ENCODE measurements around the gene TFPT.

Gene TFPT

GRCh38 chr19:54149021-54149812 is 33.8 kb upstream of the TFPT start:
- DNase-seq (ENCODE audit: low read depth): no peak

GRCh38 chr19:54148158-54148557 is 32.7 kb upstream of the TFPT start:
- DNase-seq (ENCODE audit: low read depth): no peak

DNA sequence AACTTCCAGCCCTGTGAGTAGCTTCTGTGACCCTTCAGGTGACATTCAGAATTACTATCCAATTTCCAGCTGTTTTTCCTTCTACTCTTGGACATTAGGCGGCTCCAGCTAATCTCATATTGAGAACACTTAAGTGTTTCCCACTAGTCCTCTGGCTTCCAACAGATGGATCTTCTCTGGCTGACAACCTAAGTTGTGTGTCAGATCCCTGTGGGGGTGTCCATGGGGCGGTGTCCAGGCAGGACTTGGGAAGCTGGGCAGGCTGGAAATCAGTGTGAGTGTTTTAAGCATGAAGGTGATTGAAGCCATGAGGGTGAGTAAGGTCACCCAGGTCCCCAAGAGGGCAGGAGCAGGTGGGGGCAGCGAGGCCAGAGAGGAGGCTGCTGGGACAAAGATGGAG is 32.2 kb upstream of the TFPT start:
- DNase-seq (ENCODE audit: low read depth): no peak

- DNase-seq (ENCODE audit: low read depth): no peak
Observed at GRCh38 chr19:54145541-54146158, 30.2 kb upstream of the TFPT start.

GRCh38 chr19:54142166-54142780 is 26.8 kb upstream of the TFPT start:
- no peak for DNase-seq (ENCODE audit: low read depth)

DNA sequence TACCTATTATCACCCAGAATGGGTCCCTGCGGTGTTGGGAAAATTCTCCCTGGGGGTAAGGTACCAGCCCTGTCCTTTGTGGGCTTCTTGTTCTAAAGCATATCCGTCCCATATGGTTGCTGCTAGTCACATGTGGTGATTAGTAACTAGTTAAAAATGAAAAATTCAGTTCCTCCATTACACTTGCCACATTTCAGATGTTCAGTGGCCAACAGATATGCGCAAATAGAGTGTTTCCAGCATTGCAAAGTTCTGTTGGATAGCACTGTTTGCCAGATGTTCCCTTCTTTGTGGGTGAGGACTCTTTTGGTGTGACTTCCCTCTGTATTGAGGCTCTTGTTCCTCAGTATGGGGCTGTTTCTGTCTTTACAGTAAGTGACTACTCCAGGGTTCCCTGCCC is 25.9 kb upstream of the TFPT start:
- DNase-seq (ENCODE audit: low read depth): no peak

DNA sequence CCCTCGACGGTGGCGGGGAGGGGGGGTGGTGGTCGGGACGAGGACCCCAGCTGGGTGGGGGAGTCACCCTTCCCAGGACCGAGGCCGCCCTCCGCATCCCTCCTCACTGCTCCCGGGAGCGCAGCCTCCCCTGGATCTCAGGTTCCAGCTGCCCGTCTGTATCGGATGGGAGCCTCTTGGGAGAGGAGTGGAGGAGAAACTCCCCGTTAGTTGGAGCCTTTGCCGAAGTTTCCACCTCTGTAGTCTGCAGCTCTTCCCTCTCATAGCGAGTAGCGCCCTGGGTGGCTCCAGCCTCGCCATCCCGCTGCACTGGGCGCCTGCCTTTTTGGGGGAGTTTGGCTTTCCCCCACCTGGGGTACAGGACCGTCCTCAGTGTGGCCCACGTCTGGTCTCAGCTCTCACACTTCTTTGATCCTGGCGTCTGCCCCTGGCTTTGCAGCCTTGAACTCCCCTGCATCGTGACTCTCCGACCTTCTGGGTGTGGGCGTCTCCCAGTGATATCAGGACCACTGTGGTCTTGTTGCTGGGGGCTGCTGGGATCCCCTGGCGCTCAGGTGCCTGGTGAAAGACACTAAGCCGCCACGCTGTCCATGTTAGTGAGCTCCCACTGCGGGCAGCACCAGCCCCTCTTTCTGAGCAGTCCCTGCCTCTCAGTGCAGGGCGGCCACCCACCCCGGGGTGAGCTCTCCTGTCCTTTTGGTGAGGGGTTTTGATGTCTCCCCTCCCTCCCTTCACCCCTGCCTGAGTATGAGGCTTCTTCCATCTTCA is 23.2 kb upstream of the TFPT start:
- DNase-seq (ENCODE audit: low read depth): no peak

GRCh38 chr19:54137699-54138488 is 22.4 kb upstream of the TFPT start, which contains the start of gene CNOT3:
TSS of gene CNOT3 (plus strand) at chr19:54137762. CDS start at chr19:54142979, 5,217 bp downstream.
- DNase-seq (ENCODE audit: low read depth): no peak

DNA sequence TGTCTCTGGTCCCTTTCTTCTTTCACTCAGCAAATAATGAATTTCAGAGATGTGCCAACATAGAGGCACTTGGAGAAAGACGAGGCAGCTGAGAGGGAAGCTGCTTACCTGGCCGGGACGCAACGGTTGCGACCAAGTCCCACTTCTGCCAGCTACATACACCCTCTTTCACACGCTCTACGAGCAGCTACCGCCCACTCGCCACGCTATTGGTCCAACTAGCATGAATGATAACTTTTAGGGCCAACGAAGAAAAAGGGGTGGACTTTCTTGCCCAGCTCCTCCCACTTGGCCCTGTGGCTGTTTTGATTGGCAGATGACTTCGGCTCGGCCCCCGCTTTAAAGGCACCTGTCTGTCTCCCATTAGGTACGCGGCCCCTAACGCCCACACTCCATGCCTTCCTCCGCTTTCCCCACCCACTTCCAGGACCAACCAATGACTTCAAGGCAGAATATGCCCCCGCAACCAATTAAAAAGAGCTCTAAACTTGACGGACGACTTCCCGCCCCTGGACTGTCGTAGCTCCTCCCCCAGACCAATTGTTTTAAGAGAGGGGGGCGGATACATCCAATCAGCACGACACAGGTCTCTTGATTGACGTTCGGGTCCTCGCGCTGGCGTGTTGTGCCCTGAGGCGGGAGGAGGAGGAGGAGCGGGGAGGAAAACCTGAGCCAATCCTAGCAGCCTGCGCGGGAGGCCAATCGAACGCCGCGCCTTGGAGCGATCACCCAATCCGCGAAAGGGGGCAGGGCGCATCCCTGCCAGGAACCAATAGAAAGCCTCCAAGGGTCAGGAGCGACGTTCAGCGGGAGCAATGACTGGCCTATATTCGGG is 21.6 kb upstream of the TFPT start:
- DNase-seq (ENCODE audit: low read depth): peak; percentile 97

- DNase-seq (ENCODE audit: low read depth): no peak
Observed at GRCh38 chr19:54136086-54136863, 20.8 kb upstream of the TFPT start.

GRCh38 chr19:54133957-54134590 is 18.6 kb upstream of the TFPT start:
- no peak for DNase-seq (ENCODE audit: low read depth)

DNA sequence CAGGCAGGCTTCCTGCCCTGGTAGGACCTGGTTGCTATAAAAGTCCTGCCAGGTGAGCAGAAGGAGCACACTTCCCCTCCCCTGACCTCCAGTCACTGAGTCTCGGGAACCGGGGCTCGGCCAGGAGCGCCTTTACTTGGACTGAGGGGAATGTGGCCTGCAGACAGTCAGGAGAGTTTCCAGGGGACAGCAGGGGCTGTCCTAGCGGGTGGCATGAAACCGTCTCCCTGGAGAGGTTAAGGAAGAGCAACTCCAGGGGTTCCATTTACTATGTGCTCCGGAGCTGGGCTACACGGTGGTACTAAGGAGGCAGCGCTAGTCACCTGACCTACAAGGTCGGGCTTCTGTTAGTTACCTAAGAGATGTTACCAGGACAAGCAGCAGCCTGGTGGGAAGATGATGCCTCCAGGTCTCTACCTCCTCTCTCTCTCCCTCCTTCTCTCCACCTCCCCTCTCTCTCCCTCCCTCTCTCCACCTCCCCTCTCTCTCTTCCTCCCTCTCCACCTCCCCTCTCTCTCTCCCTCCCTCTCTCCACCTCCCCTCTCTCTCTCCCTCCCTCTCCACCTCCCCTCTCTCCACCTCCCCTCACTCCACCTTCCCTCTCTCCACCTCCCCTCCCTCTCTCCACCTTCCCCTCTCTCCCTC is 18.0 kb upstream of the TFPT start:
- DNase-seq (ENCODE audit: low read depth): no peak

DNA sequence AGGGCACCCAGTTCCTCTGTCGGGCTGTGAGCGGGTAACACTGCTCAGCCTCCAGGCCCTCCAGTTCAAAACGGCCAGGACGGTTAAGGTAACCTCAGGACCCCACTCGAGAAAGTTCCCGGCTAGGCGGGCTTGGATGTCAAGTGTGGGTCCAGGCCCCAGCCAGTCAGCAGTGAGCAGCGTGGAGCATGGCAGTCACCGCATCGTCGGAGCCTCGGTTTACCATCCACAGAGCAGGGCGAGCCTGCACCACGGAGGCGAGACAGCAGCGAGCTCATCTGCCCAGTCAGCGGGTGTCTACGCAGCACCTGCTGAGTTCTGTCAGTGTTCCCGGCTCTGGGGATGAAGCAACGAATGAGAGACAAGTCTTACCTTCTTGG is 14.2 kb upstream of the TFPT start:
- no peak for DNase-seq (ENCODE audit: low read depth)

- no peak for DNase-seq (ENCODE audit: low read depth)
Observed at GRCh38 chr19:54128796-54129616, 13.5 kb upstream of the TFPT start.

DNA sequence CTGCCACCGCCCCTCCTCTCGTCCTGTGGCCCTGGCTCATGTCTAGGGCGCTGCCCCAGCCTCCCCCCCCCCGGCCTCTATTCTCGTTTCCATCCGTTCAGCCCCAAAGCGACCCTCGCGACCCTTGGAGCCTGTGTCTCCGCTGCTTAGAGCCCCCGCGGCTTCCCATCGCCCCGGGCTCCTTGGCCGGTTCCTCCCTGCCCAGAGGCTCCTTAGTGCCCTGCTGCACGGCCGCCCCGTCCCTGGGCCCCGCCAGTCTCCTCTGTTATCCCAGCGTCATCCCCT is 12.9 kb upstream of the TFPT start:
- no peak for DNase-seq (ENCODE audit: low read depth)

- no peak for DNase-seq (ENCODE audit: low read depth)
Observed at GRCh38 chr19:54127688-54128440, 12.4 kb upstream of the TFPT start.

DNA sequence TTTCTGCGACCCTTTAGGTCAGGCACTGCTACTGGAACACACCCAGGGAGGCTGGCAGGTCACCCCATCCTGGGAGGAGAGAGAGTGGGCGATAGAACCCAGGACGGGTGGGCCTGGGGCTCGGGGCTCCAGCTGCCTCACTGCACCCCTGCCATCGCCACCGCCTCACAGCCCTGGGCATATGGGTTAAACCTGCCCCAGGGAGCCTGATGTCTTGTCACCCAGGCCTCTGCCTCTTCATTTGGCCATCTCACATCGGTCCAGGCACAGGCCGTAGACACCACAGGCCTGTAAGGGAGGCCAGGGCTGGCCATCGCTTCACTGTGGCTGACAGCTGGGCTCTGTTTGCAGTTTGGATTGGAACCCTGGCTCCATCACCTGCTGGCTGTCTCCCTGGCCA is 10.3 kb upstream of the TFPT start:
- no peak for DNase-seq (ENCODE audit: low read depth)

DNA sequence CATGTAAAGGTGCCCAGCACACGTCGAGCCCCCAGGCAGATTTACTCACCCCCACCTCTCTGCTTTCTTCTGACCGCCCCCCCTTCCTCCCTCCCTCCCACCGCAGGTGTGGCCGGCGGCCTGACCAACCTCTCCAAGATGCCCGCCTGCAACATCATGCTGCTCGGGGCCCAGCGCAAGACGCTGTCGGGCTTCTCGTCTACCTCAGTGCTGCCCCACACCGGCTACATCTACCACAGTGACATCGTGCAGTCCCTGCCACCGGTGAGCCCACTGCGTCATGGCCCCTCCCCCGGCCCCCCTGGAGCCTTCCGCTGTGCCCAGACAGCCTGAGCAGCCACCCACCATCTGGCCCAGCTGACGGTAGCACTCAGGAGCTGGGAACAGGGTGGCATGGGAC is 8.9 kb upstream of the TFPT start:
- DNase-seq (ENCODE audit: low read depth): no peak

Measured in stimulated activated CD8-positive, alpha-beta memory T cell treated with anti-CD3 and anti-CD28 coated beads, Interleukin-4, amount 100 ng/mL, for 24 hours (primary cell).